HG03354 (cell line): ENCODE data around the gene TSHZ2.
"Not testable (repeated sequence)": the region's sequence is repeated elsewhere in the genome, so short reads cannot be mapped to it uniquely, and the experiment has no call there.

Source experiments
- ATAC-seq: cut with Tn5 transposase; IDR thresholded peaks from one replicate; pipeline ENCODE4 v1.9.1; 2021; ENCODE audit warnings: mild to moderate bottlenecking; ENCODE audit not compliant: unreplicated experiment, poor library complexity, severe bottlenecking

Gene TSHZ2

GRCh38 chr20:53411891-53412290, 439.7 kb downstream of the TSHZ2 start:
- no peak for ATAC-seq

- ATAC-seq, result no peak
Measured at GRCh38 chr20:53412577-53413185, 440.5 kb downstream of the TSHZ2 start.

- peak; percentile 94 for ATAC-seq
Measured at GRCh38 chr20:53413186-53413631, 441.1 kb downstream of the TSHZ2 start.

- not testable (repeated sequence) for ATAC-seq
Measured at GRCh38 chr20:53413845-53414244, 441.7 kb downstream of the TSHZ2 start.

GRCh38 chr20:53419693-53420460, 447.7 kb downstream of the TSHZ2 start:
- no peak for ATAC-seq

- no peak for ATAC-seq
Measured at GRCh38 chr20:53421343-53421742, 449.2 kb downstream of the TSHZ2 start.

- no peak for ATAC-seq
Measured at GRCh38 chr20:53422039-53422438, 449.9 kb downstream of the TSHZ2 start.

- no peak for ATAC-seq
Measured at GRCh38 chr20:53423587-53424146, 451.5 kb downstream of the TSHZ2 start.

- no peak for ATAC-seq
Measured at GRCh38 chr20:53425481-53425880, 453.3 kb downstream of the TSHZ2 start.

- no peak for ATAC-seq
Measured at GRCh38 chr20:53425941-53426340, 453.8 kb downstream of the TSHZ2 start.

GRCh38 chr20:53426766-53427312, 454.7 kb downstream of the TSHZ2 start:
- no peak for ATAC-seq

GRCh38 chr20:53427951-53428350, 455.8 kb downstream of the TSHZ2 start:
- no peak for ATAC-seq

- ATAC-seq, result no peak
Measured at GRCh38 chr20:53428588-53428987, 456.4 kb downstream of the TSHZ2 start.

- no peak for ATAC-seq
Measured at GRCh38 chr20:53428996-53429395, 456.8 kb downstream of the TSHZ2 start.

- no peak for ATAC-seq
Measured at GRCh38 chr20:53434662-53435061, 462.5 kb downstream of the TSHZ2 start.

- not testable (repeated sequence) for ATAC-seq
Measured at GRCh38 chr20:53436927-53437326, 464.8 kb downstream of the TSHZ2 start.

- ATAC-seq, result no peak
Measured at GRCh38 chr20:53438368-53438767, 466.2 kb downstream of the TSHZ2 start.

GRCh38 chr20:53439046-53439445, 466.9 kb downstream of the TSHZ2 start:
- no peak for ATAC-seq

- no peak for ATAC-seq
Measured at GRCh38 chr20:53439616-53440015, 467.5 kb downstream of the TSHZ2 start.

GRCh38 chr20:53444401-53445149, 472.4 kb downstream of the TSHZ2 start:
- ATAC-seq, result no peak
